Endothelial cell of umbilical vein (primary cell): ENCODE measurements around the gene GAB2. TPM values are rescaled to one million over a fixed set of nuclear protein-coding genes. Genes with fewer than 3 reads are reported as not detected.

Source experiments
- BruUV-seq: library from RNA; stranded (reverse); fragments of 400-500 nt; replicated peaks from 2 replicates; lab custom pipeline; 2021; lab: Mats Ljungman, UMichigan
- CTCF ChIA-PET: fragments of 300-600, 350-600 bp; sonication (Branson Sonifier 250); formaldehyde crosslinking; loops from one replicate; lab custom pipeline; 2021; ENCODE audit warnings: antibody characterized with exemption, inconsistent platforms; lab: Charles Lee
- POLR2A ChIA-PET: fragments of 300-600, 350-600 bp; sonication (Branson Sonifier 250); formaldehyde crosslinking; loops from one replicate; lab custom pipeline; 2021; ENCODE audit warnings: antibody characterized with exemption, inconsistent platforms; lab: Charles Lee
- DNase-seq: peaks from one replicate; pipeline ENCODE4 v3.0.0-alpha.2; 2011; ENCODE audit warnings: low read depth, low spot score
- FAIRE-seq: peaks from 2 replicates; lab custom pipeline; 2011; peaks lifted over from hg19 to GRCh38; lab: Jason Lieb, UNC
- H2AFZ ChIP-seq: 2 replicates; pipeline ENCODE4 v1.6.0; 2012; ENCODE audit warnings: low read depth, low read length, control low read depth, inconsistent platforms
- H3K27ac ChIP-seq: 2 replicates; pipeline ENCODE4 v1.5.1; 2011; ENCODE audit warnings: low read depth, mild to moderate bottlenecking, control low read depth, low read length, moderate library complexity; ENCODE audit not compliant: insufficient read depth
- H3K27me3 ChIP-seq, 2 experiments: 2 replicates each; pipeline versions ENCODE4 v1.6.0 to v1.6.1; 2011; ENCODE audit warnings: low read length in 2 of 2, mixed read lengths in 1 of 2; ENCODE audit not compliant: control insufficient read depth in 2 of 2, insufficient read depth in 2 of 2
- H3K36me3 ChIP-seq, 2 experiments: 2 replicates in 1 of 2; 3 replicates in 1 of 2; pipeline ENCODE4 v1.5.1; 2011; ENCODE audit warnings: low read length in 2 of 2, mild to moderate bottlenecking in 1 of 2, moderate library complexity in 1 of 2; ENCODE audit not compliant: control insufficient read depth in 2 of 2, insufficient read depth in 2 of 2; ENCODE audit errors: extremely low read depth in 1 of 2
- H3K4me1 ChIP-seq: 3 replicates; pipeline ENCODE4 v1.5.1; 2011; ENCODE audit warnings: mild to moderate bottlenecking, low read length; ENCODE audit not compliant: control insufficient read depth, insufficient read depth; ENCODE audit errors: extremely low read depth
- H3K4me2 ChIP-seq: 2 replicates; pipeline ENCODE4 v1.6.1; 2011; ENCODE audit warnings: low read length, control low read depth, mixed read lengths; ENCODE audit not compliant: insufficient read depth
- H3K4me3 ChIP-seq, 3 experiments: fragments of 200-600 bp in 1 of 3; sonication (generic), shearing (Covaris generic) in 1 of 3; replicated peaks in 1 of 3; 2 replicates each; pipeline ENCODE4 v1.5.1; 2011 to 2016; ENCODE audit warnings: control low read depth in 3 of 3, low read length in 3 of 3, mild to moderate bottlenecking in 2 of 3, inconsistent platforms in 1 of 3, low read depth in 1 of 3, moderate library complexity in 1 of 3; ENCODE audit not compliant: insufficient read depth in 1 of 3
- H3K79me2 ChIP-seq: 2 replicates; pipeline ENCODE4 v1.6.0; 2012; ENCODE audit warnings: low read length, inconsistent platforms; ENCODE audit not compliant: control insufficient read depth, insufficient read depth
- H3K9ac ChIP-seq: replicated peaks from 2 replicates; pipeline ENCODE3; 2011; ENCODE audit warnings: low read length, control low read depth; ENCODE audit not compliant: insufficient read depth; ENCODE audit errors: extremely low read depth
- H3K9me1 ChIP-seq: replicated peaks from 3 replicates; pipeline ENCODE4 v1.6.0; 2011; ENCODE audit warnings: mild to moderate bottlenecking, low read length; ENCODE audit not compliant: control insufficient read depth, insufficient read depth; ENCODE audit errors: extremely low read depth
- H3K9me3 ChIP-seq: replicated peaks from 2 replicates; pipeline ENCODE4 v1.5.1; 2012; ENCODE audit warnings: low read length, inconsistent platforms; ENCODE audit not compliant: control insufficient read depth, insufficient read depth
- H4K20me1 ChIP-seq: replicated peaks from 2 replicates; pipeline ENCODE3; 2011; ENCODE audit warnings: mild to moderate bottlenecking, low read length; ENCODE audit not compliant: control insufficient read depth, insufficient read depth; ENCODE audit errors: extremely low read depth
- EZH2 ChIP-seq: IDR thresholded peaks from 2 replicates; pipeline ENCODE4 v1.6.1; 2012; ENCODE audit warnings: borderline replicate concordance, low read depth, mild to moderate bottlenecking, moderate library complexity, low read length, inconsistent platforms; ENCODE audit not compliant: severe bottlenecking
- FOS ChIP-seq: IDR thresholded peaks from 2 replicates; pipeline ENCODE4 v1.6.1; 2011; ENCODE audit warnings: mild to moderate bottlenecking, low read length, moderate library complexity, borderline replicate concordance; ENCODE audit not compliant: insufficient read depth
- GATA2 ChIP-seq: IDR thresholded peaks from 2 replicates; pipeline ENCODE4 v1.7.0; 2011; ENCODE audit warnings: low read depth, mild to moderate bottlenecking, moderate library complexity, mixed read lengths, low read length; ENCODE audit not compliant: insufficient read length, insufficient read depth
- JUN ChIP-seq: IDR thresholded peaks from 2 replicates; pipeline ENCODE4 v1.6.1; 2011; ENCODE audit warnings: borderline replicate concordance, low read depth; ENCODE audit not compliant: insufficient read length, insufficient read depth
- MYC ChIP-seq: IDR thresholded peaks from one replicate; pipeline ENCODE4 v1.6.1; 2011; ENCODE audit warnings: mild to moderate bottlenecking, low read depth, low read length
- POLR2A ChIP-seq: IDR thresholded peaks from 2 replicates; pipeline ENCODE4 v1.6.1; 2012; ENCODE audit warnings: low read depth, mild to moderate bottlenecking, control low read depth, low read length
- POLR2AphosphoS5 ChIP-seq: IDR thresholded peaks from 2 replicates; pipeline ENCODE4 v1.6.1; 2012; ENCODE audit warnings: low read depth, mild to moderate bottlenecking, control low read depth, low read length, moderate library complexity; ENCODE audit not compliant: insufficient read depth
- dilution Hi-C: fragments of 300-500 bp; cut with MboI; formaldehyde crosslinking; loops from one replicate; pipeline ENCODE4 v1.15.0; 2019; ENCODE audit warnings: low sequenced_read_pairs; ENCODE audit not compliant: extremely low pct_ligation_motif_present
- intact Hi-C: fragments of 100-400 bp; cut with micrococcal nuclease; formaldehyde crosslinking; loops from one replicate; pipeline ENCODE4 v1.10.0; 2022
- polyA plus RNA-seq, 4 experiments: library from polyadenylated mRNA; depleted of rRNA in 3 of 4; stranded (reverse) in 3 of 4; unstranded in 1 of 4; fragments of >200 nt; gene quantifications; 2 replicates each; pipeline versions ENCODE4 v1.2.1 to v1.2.3, GENCODE V29; 2011 to 2012; ENCODE audit warnings: missing spikeins in 1 of 4
- total RNA-seq: library from RNA; stranded (reverse); gene quantifications from 2 replicates; pipeline ENCODE4 v1.2.3, GENCODE V29; 2021
- TF ChIP-seq, protein P1 (sequence below): IDR thresholded peaks from 2 replicates; pipeline ENCODE4 v1.6.1; 2011; ENCODE audit not compliant: insufficient read depth, insufficient read length
- TF ChIP-seq, protein P2 (sequence below), 2 donors: IDR thresholded peaks; 1 replicate in 1 of 2; 2 replicates in 1 of 2; pipeline ENCODE4 v1.5.1; 2011; ENCODE audit warnings: low read length in 2 of 2, mild to moderate bottlenecking in 2 of 2, moderate library complexity in 2 of 2, control low read depth in 1 of 2, inconsistent platforms in 1 of 2, low read depth in 1 of 2; ENCODE audit not compliant: insufficient read depth in 1 of 2; ENCODE audit errors: extremely low read depth in 1 of 2

Gene GAB2
- total and polyA plus RNA-seq, 2 donors (not counting 3 experiments of a cell fraction or from before 2014, with no cell fraction given): 19.6 to 39.6 TPM

DNA sequence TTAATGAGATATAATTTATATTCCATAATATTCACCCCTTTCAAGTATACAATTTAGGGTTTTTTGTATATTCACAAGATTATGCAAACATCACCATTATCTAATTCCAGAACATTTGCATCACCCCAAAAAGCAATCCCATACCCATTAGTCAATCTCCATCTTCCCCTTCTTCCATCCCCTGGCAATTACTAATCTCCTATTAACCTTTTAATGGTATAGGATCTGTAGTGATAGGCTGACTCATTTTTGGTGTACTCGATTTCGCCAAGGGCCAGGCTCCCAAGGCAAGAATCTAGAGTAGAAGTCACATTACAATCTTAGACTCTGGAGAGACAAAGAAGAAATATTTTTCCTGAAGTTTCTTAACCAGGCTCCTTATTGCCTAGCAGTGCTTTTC is 113.4 kb downstream of the GAB2 start:
- Histone ChIP-seq H2AFZ (no peak overlapping the region), H3K4me2 (no peak overlapping the region), H3K4me3 (no peak overlapping the region), H3K9ac (no peak overlapping the region), H3K9me1 (no peaks in the 10 kb centered on the region), H3K9me3 (no peaks in the 10 kb centered on the region), H3K27ac (no peak overlapping the region), H3K4me1 (peaks cover 5% of the 10 kb centered on the region), H4K20me1 (peaks cover 10% of the 10 kb centered on the region), H3K36me3 (no peaks in the 10 kb centered on the region), H3K79me2 (peaks cover 37% of the 10 kb centered on the region), H3K27me3 (no peaks in the 10 kb centered on the region)
- TF ChIP-seq, protein P1, sequence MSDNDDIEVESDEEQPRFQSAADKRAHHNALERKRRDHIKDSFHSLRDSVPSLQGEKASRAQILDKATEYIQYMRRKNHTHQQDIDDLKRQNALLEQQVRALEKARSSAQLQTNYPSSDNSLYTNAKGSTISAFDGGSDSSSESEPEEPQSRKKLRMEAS: no peak
- TF ChIP-seq POLR2AphosphoS5 (no peak), MYC (no peak), JUN (no peak), GATA2 (no peak), POLR2A (no peak), FOS (no peak), EZH2 (no peak)
- TF ChIP-seq, protein P2, sequence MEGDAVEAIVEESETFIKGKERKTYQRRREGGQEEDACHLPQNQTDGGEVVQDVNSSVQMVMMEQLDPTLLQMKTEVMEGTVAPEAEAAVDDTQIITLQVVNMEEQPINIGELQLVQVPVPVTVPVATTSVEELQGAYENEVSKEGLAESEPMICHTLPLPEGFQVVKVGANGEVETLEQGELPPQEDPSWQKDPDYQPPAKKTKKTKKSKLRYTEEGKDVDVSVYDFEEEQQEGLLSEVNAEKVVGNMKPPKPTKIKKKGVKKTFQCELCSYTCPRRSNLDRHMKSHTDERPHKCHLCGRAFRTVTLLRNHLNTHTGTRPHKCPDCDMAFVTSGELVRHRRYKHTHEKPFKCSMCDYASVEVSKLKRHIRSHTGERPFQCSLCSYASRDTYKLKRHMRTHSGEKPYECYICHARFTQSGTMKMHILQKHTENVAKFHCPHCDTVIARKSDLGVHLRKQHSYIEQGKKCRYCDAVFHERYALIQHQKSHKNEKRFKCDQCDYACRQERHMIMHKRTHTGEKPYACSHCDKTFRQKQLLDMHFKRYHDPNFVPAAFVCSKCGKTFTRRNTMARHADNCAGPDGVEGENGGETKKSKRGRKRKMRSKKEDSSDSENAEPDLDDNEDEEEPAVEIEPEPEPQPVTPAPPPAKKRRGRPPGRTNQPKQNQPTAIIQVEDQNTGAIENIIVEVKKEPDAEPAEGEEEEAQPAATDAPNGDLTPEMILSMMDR (IDR thresholded peaks at IDR 0.05; ENCODE audit: extremely low read depth in 1 of 2, insufficient read depth in 1 of 2, low read depth in 1 of 2, low read length in 2 of 2): no peak
- DNase-seq (no peak), FAIRE-seq (no peak)
- intact Hi-C loops: no loop called here
- CTCF ChIA-PET: no interaction called here
- dilution Hi-C loops: no loop called here
- BruUV-seq: no TSS peak
- POLR2A ChIA-PET: no interaction called here
